Measurements from ENCODE around the gene DLGAP3.

DNA sequence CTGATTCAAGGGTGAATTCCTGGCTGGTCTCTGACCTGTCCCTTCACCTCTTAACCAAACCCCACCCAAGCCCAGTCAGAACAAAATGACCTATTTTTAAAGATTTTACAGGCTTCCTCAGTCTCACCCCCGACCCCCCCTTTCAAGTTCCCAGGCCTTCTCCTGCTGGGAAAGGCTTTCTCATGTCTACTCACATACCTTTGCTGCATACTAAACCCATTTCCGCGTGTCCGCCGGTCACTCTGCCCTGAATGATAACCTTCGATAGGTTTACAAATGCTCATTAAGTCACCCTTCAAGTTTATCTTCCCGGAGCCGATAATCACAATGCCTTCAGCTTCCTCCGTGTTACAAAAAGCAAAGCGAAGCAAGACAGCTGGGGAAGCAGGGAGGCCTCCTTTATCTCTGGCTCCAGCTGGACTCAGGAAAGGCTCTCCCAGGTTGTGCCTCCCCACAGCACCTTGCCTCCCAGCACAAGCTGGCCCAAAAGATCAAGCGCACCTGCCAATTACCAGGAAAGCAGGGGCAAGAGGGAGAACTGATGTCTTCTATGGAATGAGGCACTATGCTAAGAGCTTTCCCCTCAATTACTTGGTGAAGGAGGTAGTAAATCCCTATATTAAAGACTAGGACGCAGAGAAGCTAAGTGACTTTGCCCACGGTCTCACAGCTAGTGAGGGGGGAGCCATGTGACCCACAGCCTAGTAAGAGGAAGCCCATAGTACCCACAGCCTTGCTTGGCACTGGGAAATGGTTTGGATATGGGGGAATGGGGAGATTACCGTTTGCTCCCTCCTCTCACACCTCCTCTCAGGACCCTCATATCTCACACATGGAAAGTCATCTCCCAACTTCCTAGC, 85.8 kb downstream of the DLGAP3 start:
- TF ChIP-seq EZH2 (IDR thresholded peaks at IDR 0.05; ENCODE audit: borderline replicate concordance, insufficient read depth, low read length, poor library complexity, severe bottlenecking) (no peak), MXI1 (conservative IDR thresholded peaks at IDR 0.05; ENCODE audit: poor library complexity, severe bottlenecking) (no peak), POLR2AphosphoS5 (IDR thresholded peaks at IDR 0.05) (no peak), EP300 (conservative IDR thresholded peaks at IDR 0.05; ENCODE audit: poor library complexity, severe bottlenecking) (no peak), TAF1 (IDR thresholded peaks at IDR 0.05; ENCODE audit: low read depth) (no peak)
- TF ChIP-seq, protein P1, sequence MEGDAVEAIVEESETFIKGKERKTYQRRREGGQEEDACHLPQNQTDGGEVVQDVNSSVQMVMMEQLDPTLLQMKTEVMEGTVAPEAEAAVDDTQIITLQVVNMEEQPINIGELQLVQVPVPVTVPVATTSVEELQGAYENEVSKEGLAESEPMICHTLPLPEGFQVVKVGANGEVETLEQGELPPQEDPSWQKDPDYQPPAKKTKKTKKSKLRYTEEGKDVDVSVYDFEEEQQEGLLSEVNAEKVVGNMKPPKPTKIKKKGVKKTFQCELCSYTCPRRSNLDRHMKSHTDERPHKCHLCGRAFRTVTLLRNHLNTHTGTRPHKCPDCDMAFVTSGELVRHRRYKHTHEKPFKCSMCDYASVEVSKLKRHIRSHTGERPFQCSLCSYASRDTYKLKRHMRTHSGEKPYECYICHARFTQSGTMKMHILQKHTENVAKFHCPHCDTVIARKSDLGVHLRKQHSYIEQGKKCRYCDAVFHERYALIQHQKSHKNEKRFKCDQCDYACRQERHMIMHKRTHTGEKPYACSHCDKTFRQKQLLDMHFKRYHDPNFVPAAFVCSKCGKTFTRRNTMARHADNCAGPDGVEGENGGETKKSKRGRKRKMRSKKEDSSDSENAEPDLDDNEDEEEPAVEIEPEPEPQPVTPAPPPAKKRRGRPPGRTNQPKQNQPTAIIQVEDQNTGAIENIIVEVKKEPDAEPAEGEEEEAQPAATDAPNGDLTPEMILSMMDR (IDR thresholded peaks at IDR 0.05; ENCODE audit: poor library complexity, severe bottlenecking) = no peak
